GM19099 (cell line): Measurements from ENCODE around the gene CASZ1.

Source experiments
- POLR2A ChIP-seq: IDR thresholded peaks from 3 replicates; pipeline ENCODE4 v1.6.1; 2011; ENCODE audit warnings: low read depth; ENCODE audit not compliant: insufficient read length; ENCODE audit errors: extremely low read depth

Gene CASZ1

DNA sequence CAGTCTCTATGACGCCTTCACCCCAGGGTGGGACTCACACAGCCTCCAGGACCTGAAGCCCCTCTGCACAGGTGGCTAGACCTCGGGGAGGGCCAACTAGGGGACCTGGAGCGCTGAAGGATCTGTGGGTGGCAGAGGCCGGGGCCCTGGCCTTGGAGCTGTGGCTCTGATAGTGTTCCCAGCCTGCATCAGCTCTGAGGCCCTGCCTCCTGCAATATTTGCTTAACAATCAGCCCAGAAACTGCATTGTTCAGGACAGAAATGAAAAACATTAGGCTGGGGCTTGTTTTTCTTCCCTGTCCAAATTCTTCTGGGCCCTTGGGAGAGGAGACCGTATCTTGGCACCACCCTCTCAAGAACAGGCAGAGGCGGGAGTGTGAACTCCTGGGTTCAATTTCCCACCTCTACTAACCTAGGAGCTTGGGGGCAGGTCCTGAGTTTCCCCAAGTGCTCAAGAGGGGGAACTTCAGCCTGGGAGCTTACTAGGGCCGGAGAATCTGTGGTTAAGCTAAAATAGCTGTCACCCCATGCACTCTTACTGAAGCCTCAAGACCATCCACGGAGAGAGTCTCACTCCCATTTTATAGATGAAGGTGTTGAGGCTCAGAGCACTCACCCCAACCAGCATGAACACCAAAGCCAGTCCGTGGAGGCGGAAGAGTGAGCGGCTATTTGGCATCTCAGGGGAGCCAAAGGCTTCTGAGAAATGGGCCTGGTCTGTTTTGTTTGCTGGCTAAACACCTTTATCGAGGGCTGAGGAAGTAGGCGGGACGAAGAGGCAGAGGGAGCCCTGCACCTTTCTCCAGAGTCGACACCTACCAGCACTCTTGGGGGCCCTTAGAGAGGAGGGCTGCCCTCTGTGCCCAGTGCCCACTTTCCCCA lies 18.8 kb upstream of the CASZ1 start:
- TF ChIP-seq POLR2A: no peak

DNA sequence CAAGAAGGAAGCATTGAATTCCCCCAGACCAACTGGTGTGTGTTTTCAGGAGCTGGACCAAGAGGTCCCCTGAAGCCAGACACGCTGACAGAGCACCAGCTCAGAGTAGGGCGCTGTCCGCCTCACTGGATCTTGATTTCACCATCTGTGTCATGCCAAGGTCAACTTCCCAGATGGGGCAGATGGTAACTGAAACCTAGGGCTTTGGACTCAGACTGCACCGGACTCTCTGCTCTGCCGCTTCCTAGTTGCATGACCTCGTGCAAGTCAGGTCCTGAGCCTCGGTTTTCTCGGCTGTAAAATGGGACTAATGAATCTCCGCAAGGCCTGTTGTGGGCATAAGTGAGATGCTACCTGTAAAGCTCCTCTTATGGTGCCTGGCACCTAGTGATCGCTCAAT lies 17.9 kb upstream of the CASZ1 start:
- TF ChIP-seq POLR2A: no peak

DNA sequence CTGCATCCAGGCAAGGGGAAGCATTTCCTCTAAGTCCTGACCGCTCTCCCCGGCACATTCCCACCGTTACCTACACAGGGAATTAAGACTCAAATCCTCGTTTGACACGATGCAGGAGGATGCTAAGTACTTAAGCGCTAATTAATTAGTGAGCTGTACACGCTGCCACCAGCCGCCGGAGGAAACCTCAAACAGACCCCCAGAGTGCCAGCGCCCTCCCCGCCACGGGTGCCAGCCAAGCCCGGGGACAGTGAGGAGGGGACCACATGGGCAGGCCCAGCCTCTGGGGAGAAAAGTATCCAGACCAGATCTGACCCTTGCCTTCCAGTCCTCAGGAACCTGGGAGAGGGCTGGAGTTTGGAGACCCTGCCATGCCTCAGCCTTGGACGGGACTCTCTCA lies 17.4 kb upstream of the CASZ1 start:
- no peak for TF ChIP-seq POLR2A

DNA sequence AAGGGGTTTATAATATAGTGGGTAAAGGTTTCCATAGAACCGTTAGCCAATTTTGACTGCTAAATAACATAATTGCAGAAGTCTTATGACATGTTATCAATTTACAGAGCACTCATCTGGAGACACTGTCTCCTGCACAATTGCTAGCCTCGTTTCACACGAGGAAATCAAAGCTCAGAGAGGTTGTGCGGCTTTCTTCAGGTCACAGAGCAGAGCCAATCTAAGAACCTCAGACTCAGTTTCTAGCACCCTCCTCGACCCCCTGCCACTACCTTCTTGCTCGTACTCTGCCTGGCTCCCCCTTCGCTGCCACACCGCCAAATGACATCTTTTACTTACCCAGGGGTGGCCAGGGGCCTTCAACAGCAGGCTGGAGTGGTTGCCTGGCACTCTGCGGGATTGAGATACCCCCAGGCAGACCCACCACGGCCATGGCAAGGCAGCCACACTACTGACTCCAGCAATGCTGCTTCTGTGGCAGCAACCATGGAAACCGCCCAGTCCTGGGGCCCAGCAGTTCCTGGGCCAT lies 16.0 kb upstream of the CASZ1 start:
- TF ChIP-seq POLR2A: no peak

DNA sequence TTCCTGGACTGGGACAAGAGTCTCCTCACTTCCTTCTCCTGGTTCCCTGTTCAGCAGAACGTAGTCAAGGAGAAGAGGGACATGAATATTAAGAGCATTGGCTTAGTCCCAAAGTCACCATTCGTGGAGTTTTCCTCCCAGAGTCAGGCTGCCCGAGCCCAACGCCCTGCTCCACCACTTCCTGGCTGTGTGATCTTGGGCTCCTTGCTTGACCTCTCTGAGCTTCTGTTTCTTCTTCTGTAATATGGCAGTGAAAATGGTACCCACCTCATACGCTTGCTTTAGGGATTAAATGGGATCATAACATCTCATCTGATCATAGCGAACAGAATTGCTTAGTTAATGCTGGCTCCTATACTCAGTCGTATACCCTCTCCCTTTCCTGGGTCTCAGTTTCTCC lies 12.0 kb upstream of the CASZ1 start:
- no peak for TF ChIP-seq POLR2A

DNA sequence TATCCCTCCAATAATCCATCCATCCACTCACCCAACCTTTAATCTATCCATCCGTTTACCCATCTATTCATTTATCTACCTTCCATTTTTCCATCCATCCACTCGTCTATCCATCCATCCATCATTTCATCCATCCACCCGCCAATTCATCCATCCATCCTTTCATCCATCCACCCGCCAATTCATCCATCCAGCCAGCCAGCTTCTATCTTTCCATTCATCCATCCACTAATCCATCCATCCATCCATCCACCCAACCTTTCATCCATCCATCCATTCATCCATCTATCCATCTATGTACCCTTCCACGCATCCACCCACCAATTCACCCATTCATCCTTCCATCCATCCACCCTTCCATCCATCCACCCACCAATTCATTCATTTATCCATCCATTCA lies 10.5 kb upstream of the CASZ1 start:
- no peak for TF ChIP-seq POLR2A

DNA sequence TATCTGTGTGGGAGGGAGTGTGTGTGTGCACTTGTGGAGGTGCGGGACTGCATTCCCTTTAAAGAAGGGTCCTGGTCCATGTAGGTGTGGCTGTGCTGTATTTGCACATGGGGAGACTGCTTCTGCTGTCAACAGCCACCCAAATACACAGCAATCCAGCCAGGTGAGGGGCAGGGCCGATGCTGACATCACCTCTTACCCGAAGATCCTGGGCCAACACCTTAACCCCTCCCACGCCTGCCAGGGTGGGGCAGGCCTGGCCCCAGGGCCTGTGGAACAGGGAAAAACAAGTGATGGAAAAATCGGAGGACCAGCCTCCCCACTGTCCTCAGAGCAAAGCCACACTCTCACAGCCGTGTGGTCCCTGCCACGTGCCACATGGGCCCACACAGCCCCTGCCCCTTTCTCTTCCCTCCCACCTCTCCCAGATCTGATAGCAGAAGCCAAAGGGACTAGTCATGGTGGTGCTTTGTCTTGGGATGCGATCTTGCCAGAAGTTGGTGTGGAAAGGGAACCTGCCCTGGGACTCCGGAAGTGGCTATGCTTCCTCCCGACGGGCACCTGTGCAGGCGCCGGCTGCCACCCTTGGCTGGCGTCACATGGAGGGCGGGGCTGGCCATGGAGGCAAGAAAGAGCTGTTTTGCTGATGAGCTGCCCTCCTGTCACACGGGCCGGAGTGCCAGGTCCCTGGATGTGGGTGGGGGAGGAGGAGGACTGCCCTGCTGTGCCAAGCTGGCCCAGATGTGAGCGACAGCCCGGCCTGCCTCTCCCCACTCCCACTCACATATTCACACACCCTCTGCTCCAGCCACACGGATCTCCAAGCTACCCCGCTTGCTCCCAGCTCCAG lies 7.8 kb upstream of the CASZ1 start:
- no peak for TF ChIP-seq POLR2A

DNA sequence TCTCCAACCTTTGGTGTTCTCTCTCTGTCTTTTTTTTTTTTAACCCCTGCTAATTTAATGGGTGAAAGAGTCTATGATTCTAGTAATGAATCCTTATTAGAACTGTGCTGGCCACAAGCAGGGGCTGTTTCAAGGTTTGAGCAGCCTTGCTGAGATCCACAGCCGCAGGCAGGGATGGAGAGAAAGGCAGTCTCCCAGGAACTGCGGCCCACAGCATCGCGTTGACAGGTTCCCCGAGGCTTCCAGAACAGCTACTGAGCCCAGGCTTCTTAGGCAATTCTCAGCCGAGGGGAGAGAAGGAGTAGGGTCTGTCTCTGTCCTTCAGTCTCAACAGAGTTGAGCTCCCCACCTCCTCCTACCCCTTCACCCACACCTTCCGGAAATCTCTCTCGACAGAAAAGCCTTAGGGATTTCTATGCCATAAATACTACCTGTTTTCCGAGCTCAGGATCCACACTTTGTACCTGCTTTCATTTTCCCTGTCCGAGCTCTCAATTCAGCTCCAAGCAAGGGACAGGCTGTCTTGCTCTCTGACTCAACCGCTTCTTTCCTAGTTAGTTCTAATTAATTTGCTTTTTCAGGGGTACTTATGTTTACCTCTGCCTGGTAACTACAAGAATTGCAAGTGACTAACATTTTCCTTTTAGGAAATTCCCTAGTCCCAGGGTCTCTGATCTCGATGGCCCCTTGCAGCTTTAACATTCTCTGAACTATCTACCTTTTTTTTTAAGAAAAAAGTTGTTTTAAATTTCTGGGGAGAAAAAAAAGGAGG lies 6.7 kb upstream of the CASZ1 start:
- TF ChIP-seq POLR2A: no peak

DNA sequence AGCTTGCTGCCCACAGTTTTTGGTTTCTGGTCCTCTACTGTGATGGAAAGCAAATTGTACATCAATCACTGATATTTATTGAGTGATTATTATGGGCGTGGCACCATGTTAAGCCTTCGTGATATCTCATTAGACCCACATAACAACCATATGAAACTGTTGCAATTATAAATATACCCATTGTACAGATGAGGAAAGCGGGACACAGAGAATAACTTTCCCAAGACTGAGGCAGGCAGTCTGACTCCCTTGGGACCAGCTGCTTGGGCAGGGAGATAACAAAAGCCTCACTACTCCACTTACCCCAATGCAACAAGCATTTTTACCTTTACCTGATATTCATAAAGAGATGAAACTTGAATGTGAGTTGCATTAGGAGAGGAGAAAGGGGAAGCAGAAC lies 4.3 kb upstream of the CASZ1 start:
- no peak for TF ChIP-seq POLR2A

DNA sequence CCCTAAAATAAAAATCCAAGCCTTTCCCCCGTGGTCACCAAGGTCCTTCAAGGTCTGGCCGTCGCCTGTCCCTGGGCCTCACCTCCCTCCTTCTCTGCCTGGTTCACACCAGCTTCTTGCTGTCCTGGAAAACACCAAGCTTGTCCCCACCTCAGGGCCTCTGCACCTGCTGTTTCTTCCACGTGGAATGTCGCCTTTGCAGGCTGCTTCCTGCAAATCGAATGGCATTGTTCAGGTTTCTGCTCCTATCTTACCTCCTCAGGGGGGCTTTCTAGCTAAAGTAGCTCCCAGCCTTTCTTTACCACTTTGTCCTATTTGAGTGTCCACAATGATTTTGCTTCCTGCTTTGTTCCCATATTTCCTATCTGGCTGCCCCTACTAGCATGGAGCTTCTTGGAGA lies 3.3 kb upstream of the CASZ1 start:
- no peak for TF ChIP-seq POLR2A

DNA sequence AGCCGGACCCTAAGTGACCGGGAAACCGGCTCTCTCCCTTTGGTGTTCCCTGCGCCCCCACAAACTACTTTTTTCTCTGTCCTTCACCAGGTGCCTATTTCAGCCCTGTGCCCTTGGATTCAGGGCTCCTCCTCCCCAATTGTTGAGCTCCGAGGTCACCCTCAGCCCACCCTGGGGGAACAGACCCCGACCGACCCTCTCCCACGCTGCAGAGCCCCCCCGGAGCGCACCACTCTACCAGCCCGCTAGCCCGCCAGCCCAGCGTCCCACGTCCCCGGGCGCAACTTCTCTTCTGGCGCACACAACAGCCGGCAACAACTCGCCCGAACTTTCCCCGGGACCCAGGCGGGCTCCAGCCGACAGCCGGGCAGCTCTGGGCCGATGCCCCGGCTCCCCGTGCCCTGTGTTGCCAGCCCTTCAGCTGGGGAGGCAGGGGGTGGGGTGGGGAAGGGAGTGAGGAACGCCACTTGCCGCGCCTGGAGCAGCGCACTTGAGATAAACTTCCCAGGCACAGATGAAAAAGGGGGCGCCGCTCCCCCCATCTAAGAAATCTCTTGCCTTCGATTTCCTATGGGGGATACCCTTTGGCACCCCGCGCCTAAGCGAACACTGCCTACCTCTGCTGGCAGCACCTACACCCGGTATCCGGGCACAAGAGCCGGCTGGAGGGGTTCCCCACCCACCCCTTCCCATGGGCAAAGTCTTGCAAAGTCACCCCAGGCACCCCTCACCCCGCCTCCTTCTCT lies 997 bp downstream of the CASZ1 start:
- TF ChIP-seq POLR2A: no peak

DNA sequence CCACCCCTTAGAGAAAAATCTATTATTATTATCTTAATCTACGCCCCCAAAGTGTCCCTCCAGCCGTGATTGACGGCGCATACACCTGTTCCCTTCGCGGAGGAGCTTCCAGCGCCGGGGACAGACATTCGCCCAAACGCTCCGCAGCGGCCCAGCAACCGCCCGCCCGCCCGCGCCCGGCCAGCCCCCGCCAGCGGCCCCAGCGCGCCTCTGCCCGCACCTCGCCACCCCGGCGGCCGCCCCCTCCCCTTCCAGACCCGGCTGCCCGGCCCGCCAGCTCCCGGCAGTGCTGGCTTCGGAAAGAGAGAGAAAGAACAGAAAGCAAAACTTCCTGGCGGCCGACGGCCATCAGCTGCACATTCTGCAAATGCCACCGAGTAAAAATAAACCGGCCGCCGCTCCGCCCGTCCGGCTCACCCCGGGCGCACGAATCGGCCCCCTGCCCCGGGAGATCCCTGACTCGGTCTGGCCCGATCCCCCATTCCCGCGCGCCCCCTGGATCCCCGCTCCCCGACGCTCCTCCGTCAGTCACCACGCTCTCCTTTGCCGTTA lies 1.6 kb downstream of the CASZ1 start:
- no peak for TF ChIP-seq POLR2A

DNA sequence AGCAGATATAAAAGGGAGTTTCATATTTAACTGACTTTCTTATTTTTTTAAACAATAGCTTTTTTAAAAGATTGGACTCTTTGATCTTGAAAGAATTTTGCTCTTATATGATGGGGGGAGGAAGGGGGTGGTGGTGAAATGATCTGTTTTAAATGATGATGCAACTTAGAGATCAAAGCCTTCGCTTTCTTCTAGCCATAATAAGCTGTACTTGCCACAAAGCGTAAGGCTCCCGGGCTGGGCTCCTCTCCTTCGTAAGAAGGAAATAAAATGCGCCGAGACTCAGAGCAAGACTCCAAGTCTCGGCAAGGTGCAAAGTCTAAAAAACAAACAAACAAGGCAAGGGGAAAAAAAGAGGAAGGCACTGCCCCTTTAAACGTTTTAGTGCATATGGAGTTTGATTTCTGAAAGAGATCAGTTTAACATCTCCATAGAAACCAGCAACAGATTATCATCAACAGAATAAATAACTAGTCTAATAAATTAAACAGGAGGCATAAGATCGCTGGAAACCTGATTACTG lies 3.3 kb downstream of the CASZ1 start:
- no peak for TF ChIP-seq POLR2A

DNA sequence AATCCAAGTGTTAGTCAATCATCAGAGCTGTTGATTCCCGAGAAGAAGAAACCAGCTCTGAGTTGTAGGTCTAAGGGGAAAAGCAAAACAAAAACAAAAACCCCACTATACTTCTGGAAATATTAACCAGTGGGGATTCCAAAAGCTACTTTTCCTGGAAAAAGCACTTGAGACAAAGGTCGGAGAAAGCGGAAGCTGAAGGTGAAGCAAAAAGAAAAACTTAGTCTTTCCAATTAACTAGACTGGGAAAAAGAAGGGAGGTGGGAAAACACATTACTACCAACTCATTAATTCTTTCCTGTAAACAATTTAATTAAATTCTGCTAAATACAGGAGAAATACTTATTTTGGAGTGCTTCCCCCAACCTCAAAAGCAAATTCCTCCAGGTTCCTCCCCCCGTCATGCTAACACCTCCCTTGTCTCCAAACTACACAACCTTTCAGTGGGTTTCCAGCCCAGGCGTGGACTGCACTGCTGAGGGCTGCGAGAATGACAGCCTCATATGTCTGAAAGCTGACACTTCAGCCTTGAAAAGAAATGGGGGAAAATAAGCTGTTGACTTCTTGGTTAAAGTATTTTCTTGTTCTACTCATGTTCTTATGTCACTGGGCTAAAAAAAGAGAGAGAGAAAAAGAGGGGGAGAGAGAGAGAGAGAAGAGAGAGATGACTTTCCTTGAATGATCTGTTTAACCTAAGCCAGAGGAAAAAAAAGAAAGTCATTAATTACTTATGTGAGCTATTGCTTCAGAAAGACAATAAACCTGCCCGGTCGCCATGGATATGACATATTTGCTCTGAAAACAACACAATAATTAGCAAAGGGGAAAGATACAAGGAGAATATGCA lies 5.1 kb downstream of the CASZ1 start:
- TF ChIP-seq POLR2A: no peak
